Measurements from ENCODE around the gene NDUFS6. TPM values are rescaled to one million over a fixed set of nuclear protein-coding genes. Genes with fewer than 3 reads are reported as not detected.
A peak's percentile ranks its signal among the peaks of the same experiment; 100 is the strongest.

The NDUFS6 gene
- total and polyA plus RNA-seq, 2 donors (not counting 1 experiment from before 2014, with no cell fraction given) = 21.8 to 68.5 TPM

DNA sequence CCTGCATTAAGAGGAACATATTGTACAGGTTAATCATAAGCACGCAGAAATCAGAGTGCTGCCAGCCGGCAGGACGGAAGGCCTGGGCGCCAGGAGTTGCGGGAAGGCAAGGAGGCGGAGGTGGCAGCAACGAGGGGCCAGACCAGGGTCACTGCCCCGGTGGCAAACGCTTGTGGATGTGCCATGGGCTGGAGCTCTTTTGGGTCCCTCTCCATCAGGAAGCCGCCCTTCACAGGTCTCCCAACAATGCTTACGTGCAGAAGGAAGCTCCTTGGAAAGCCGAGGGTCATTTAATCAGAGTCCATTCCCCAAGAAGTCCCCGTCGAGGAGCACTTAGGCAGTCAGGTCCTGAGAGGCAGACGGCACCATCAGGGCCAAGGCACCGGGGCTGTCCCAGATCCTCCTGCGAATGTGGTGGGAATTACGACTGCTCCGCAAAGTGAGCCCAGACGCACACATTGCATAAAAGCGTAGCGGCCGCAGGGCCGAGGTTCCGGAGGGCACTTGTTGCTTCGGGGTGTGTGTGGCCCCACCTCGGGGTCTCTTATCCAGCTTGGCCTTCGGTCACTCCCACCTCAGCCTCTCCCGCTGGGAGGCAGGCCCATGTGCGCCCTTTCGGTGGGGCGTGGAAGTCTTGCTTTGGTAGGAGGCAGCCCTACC lies 22.1 kb upstream of the NDUFS6 start:
- Histone ChIP-seq H3K9me3 (ENCODE audit: control insufficient read depth, insufficient read depth, low read depth, low read length) (no peaks in the 10 kb centered on the region), H4K20me1 (ENCODE audit: control insufficient read depth, extremely low read depth, insufficient read depth, low read length) (no peaks in the 10 kb centered on the region), H3K4me3 (replicated peaks in 1 of 4; ENCODE audit: control extremely low read depth in 1 of 4, insufficient read depth in 1 of 4, low read depth in 3 of 4, low read length in 4 of 4) (no peak overlapping the region), H3K27ac (ENCODE audit: insufficient read depth, low read length) (no peak overlapping the region), H3K4me1 (ENCODE audit: control insufficient read depth, extremely low read depth, insufficient read depth, low read length) (no peaks in the 10 kb centered on the region), H3K36me3 (ENCODE audit: control insufficient read depth, insufficient read depth, low read length) (no peaks in the 10 kb centered on the region), H3K27me3 (ENCODE audit: control insufficient read depth, insufficient read depth, low read length) (no peaks in the 10 kb centered on the region), H3K4me2 (ENCODE audit: extremely low read depth, insufficient read depth, low read length) (no peak overlapping the region), H3K79me2 (ENCODE audit: control insufficient read depth, insufficient read depth, low read length) (no peaks in the 10 kb centered on the region), H3K9ac (ENCODE audit: insufficient read depth, low read length) (no peak overlapping the region), H2AFZ (ENCODE audit: low read length) (no peak overlapping the region)
- no peak for DNase-seq (ENCODE audit: low read depth in 2 of 2)
- TF ChIP-seq EZH2 (IDR thresholded peaks at IDR 0.05; ENCODE audit: low read length, missing control alignments) = no peak
- TF ChIP-seq, protein P1, sequence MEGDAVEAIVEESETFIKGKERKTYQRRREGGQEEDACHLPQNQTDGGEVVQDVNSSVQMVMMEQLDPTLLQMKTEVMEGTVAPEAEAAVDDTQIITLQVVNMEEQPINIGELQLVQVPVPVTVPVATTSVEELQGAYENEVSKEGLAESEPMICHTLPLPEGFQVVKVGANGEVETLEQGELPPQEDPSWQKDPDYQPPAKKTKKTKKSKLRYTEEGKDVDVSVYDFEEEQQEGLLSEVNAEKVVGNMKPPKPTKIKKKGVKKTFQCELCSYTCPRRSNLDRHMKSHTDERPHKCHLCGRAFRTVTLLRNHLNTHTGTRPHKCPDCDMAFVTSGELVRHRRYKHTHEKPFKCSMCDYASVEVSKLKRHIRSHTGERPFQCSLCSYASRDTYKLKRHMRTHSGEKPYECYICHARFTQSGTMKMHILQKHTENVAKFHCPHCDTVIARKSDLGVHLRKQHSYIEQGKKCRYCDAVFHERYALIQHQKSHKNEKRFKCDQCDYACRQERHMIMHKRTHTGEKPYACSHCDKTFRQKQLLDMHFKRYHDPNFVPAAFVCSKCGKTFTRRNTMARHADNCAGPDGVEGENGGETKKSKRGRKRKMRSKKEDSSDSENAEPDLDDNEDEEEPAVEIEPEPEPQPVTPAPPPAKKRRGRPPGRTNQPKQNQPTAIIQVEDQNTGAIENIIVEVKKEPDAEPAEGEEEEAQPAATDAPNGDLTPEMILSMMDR (conservative IDR thresholded peaks at IDR 0.05 in 1 of 2, IDR thresholded peaks at IDR 0.05 in 1 of 2; ENCODE audit: low read depth in 1 of 2, low read length in 2 of 2) = no peak

DNA sequence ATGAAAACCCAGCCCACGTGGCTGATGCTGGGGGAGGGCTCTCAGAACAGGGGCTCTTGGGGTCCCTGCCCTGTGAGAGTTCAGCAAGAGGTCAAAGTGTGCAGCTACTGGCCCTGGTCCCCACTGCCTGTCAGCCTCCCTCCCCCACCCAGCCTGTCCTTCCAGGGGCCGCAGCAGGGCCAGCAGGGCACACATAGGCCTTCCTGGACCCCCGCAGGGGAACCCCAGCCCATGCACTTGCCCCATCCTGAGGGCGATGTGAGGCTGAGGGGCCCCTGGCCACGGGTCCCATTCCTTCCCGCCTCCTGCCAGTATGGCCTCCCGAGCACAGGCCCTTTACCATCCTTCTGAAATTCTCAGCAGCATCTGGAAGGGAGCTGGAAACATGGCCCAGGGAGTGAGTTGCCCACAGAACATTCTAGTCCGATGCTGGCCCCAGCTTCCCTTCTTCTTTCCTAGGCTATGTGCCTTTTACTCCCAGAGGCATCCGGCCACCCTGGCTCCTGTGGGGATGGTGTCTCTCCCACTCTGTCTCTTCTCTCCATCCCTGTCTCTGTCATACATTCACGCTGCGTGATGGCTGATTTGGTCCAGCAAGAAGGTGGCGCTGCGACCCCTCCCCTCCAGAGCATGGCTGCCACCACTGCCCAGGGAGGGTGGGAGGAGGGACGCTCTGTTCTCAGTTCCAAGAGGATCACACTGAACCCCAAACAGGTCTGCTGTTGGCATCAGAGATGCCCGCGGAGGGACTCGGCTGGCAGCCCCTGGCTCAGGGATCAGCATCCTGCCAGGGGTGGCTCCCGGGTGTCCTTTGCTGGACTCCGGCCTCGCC lies 21.2 kb upstream of the NDUFS6 start:
- Histone ChIP-seq H4K20me1 (ENCODE audit: control insufficient read depth, extremely low read depth, insufficient read depth, low read length) (no peaks in the 10 kb centered on the region), H3K9ac (ENCODE audit: insufficient read depth, low read length) (no peak overlapping the region), H3K9me3 (ENCODE audit: control insufficient read depth, insufficient read depth, low read depth, low read length) (no peaks in the 10 kb centered on the region), H3K4me1 (ENCODE audit: control insufficient read depth, extremely low read depth, insufficient read depth, low read length) (no peaks in the 10 kb centered on the region), H3K4me2 (ENCODE audit: extremely low read depth, insufficient read depth, low read length) (no peak overlapping the region), H2AFZ (ENCODE audit: low read length) (no peak overlapping the region), H3K79me2 (ENCODE audit: control insufficient read depth, insufficient read depth, low read length) (no peaks in the 10 kb centered on the region), H3K4me3 (replicated peaks in 1 of 4; ENCODE audit: control extremely low read depth in 1 of 4, insufficient read depth in 1 of 4, low read depth in 3 of 4, low read length in 4 of 4) (no peak overlapping the region), H3K36me3 (ENCODE audit: control insufficient read depth, insufficient read depth, low read length) (no peaks in the 10 kb centered on the region), H3K27ac (ENCODE audit: insufficient read depth, low read length) (no peak overlapping the region), H3K27me3 (ENCODE audit: control insufficient read depth, insufficient read depth, low read length) (no peaks in the 10 kb centered on the region)
- no peak for DNase-seq (ENCODE audit: low read depth in 2 of 2)
- TF ChIP-seq, protein P1 (conservative IDR thresholded peaks at IDR 0.05 in 1 of 2, IDR thresholded peaks at IDR 0.05 in 1 of 2; ENCODE audit: low read depth in 1 of 2, low read length in 2 of 2) = no peak
- TF ChIP-seq EZH2 (IDR thresholded peaks at IDR 0.05; ENCODE audit: low read length, missing control alignments) = no peak

DNA sequence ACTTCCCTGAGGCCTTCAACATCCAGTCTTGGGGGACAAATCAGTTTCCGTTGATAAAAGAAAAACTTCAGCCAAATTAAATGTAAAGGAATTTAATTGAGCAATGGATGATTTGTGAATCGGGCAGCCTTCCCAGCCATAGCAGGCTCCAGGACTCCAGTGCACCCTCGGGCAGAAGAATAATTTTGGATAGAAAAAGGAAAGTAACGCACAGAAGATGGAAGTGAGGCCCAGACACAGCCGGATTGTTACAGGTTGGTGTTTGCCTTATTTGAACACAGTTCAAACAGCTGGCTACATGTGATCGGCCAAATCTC lies 20.6 kb upstream of the NDUFS6 start:
- H3K27me3 ChIP-seq (ENCODE audit: control insufficient read depth, insufficient read depth, low read length) = no peaks in the 10 kb centered on the region
- H3K4me1 ChIP-seq (ENCODE audit: control insufficient read depth, extremely low read depth, insufficient read depth, low read length) = no peaks in the 10 kb centered on the region
- H4K20me1 ChIP-seq (ENCODE audit: control insufficient read depth, extremely low read depth, insufficient read depth, low read length) = no peaks in the 10 kb centered on the region
- peak in 1 of 2 donors; percentile 11 for DNase-seq (ENCODE audit: low read depth in 2 of 2)
- no peak overlapping the region for H3K4me3 ChIP-seq (replicated peaks in 1 of 4; ENCODE audit: control extremely low read depth in 1 of 4, insufficient read depth in 1 of 4, low read depth in 3 of 4, low read length in 4 of 4)
- H3K9ac ChIP-seq (ENCODE audit: insufficient read depth, low read length) = no peak overlapping the region
- no peaks in the 10 kb centered on the region for H3K36me3 ChIP-seq (ENCODE audit: control insufficient read depth, insufficient read depth, low read length)
- TF ChIP-seq, protein P1 (conservative IDR thresholded peaks at IDR 0.05 in 1 of 2, IDR thresholded peaks at IDR 0.05 in 1 of 2; ENCODE audit: low read depth in 1 of 2, low read length in 2 of 2) = no peak
- no peak for TF ChIP-seq EZH2 (IDR thresholded peaks at IDR 0.05; ENCODE audit: low read length, missing control alignments)
- no peak overlapping the region for H3K4me2 ChIP-seq (ENCODE audit: extremely low read depth, insufficient read depth, low read length)
- H3K9me3 ChIP-seq (ENCODE audit: control insufficient read depth, insufficient read depth, low read depth, low read length) = no peaks in the 10 kb centered on the region
- no peak overlapping the region for H2AFZ ChIP-seq (ENCODE audit: low read length)
- no peak overlapping the region for H3K27ac ChIP-seq (ENCODE audit: insufficient read depth, low read length)
- no peaks in the 10 kb centered on the region for H3K79me2 ChIP-seq (ENCODE audit: control insufficient read depth, insufficient read depth, low read length)

Measured in fibroblast of lung (primary cell).